ENCODE results near the gene C2orf92. TPM values are rescaled to one million over a fixed set of nuclear protein-coding genes. Genes with fewer than 3 reads are reported as not detected.

Gene C2orf92
- total RNA-seq, 1 donor, result 2.5 TPM

DNA sequence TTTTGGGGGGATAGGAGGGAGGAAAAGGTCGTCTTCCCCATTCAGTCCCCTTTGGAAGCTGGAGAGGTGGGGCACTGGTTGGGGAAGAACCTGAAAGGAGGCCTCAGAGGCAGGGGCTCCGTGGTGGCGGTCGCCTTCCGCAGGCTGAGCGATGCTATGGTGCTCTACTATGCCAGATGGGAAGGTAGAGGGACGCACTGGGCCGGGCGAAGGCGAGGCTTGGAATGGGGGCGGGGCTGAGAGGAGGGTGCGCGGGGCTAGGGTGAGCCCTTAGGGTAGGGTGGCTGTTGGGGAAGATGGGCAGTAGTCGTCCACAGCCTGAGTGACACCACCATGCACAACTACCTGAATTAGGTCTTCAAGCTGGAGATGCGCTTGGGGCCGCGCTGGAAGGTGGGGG, 55.0 kb downstream of the C2orf92 start:
- no peaks in the 10 kb centered on the region for H3K79me2 ChIP-seq (ENCODE audit: insufficient read depth, low read length)
- H3K27me3 ChIP-seq (ENCODE audit: insufficient read depth, low read length), result peaks cover 3% of the 10 kb centered on the region
- H3K4me2 ChIP-seq (ENCODE audit: insufficient read depth, low read length), result no peak overlapping the region
- H3K27ac ChIP-seq (ENCODE audit: low read depth, low read length), result no peak overlapping the region
- H4K20me1 ChIP-seq (ENCODE audit: insufficient read depth, low read length), result no peaks in the 10 kb centered on the region
- no peaks in the 10 kb centered on the region for H3K9me3 ChIP-seq (ENCODE audit: low read depth, low read length)
- H3K4me3 ChIP-seq (ENCODE audit: insufficient read depth, low read length), result no peak overlapping the region
- no peak for TF ChIP-seq CTCF (IDR thresholded peaks at IDR 0.05; ENCODE audit: extremely low read depth, low read depth, low read length)
- no peaks in the 10 kb centered on the region for H3K36me3 ChIP-seq (ENCODE audit: insufficient read depth, low read length)
- H2AFZ ChIP-seq (ENCODE audit: low read length), result no peak overlapping the region
- no peak for DNase-seq (ENCODE audit: insufficient read length, low spot score, missing footprints)
- H3K4me1 ChIP-seq (ENCODE audit: insufficient read depth, low read length), result no peaks in the 10 kb centered on the region

DNA sequence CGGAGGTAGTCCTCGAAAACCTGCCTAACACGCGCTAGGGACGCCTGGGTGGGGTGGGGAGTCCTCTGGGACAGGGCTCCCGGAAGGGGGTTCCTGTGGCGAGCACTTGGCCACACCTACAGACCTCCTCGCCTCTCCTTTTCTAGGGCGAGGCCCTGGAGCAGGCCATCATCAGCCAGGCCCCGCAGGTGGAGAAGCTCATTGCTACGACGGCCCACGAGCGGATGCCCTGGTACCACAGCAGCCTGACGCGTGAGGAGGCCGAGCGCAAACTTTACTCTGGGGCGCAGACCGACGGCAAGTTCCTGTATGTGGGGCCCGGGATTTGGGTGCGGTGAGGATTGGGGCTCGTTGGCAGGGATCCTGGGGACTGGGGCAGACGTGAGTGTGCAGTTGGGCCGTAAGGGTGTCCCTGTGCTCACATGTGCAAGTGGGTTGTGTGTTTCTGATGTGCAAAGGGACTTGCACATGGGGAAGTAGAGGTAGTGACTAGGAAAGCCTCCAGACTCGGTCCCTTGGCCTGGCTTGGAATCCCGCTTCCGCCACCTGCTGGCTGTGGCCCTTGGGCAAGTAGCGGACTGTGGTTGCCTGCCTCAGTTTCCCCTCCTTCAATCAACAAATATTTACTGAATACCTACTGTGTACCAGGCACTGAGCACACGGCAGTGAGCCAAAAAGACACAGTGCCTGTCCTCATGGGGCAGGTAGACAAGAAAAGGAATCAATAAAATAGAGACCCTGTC, 55.6 kb downstream of the C2orf92 start:
- peak; percentile 52 for DNase-seq (ENCODE audit: insufficient read length, low spot score, missing footprints)
- TF ChIP-seq CTCF (IDR thresholded peaks at IDR 0.05; ENCODE audit: extremely low read depth, low read depth, low read length), result no peak
- Histone ChIP-seq H3K9me3 (ENCODE audit: low read depth, low read length) (no peaks in the 10 kb centered on the region), H4K20me1 (ENCODE audit: insufficient read depth, low read length) (no peaks in the 10 kb centered on the region), H3K4me2 (ENCODE audit: insufficient read depth, low read length) (no peak overlapping the region), H3K27ac (ENCODE audit: low read depth, low read length) (no peak overlapping the region), H3K4me3 (ENCODE audit: insufficient read depth, low read length) (no peak overlapping the region), H2AFZ (ENCODE audit: low read length) (no peak overlapping the region), H3K27me3 (ENCODE audit: insufficient read depth, low read length) (peaks cover 3% of the 10 kb centered on the region), H3K36me3 (ENCODE audit: insufficient read depth, low read length) (no peaks in the 10 kb centered on the region), H3K4me1 (ENCODE audit: insufficient read depth, low read length) (no peaks in the 10 kb centered on the region), H3K79me2 (ENCODE audit: insufficient read depth, low read length) (no peaks in the 10 kb centered on the region)

GRCh38 chr2:97726261-97727064, 57.0 kb downstream of the C2orf92 start:
- Histone ChIP-seq H3K27ac (ENCODE audit: low read depth, low read length) (no peak overlapping the region), H3K4me2 (ENCODE audit: insufficient read depth, low read length) (no peak overlapping the region), H3K36me3 (ENCODE audit: insufficient read depth, low read length) (no peaks in the 10 kb centered on the region), H3K4me1 (ENCODE audit: insufficient read depth, low read length) (no peaks in the 10 kb centered on the region), H3K79me2 (ENCODE audit: insufficient read depth, low read length) (no peaks in the 10 kb centered on the region), H3K27me3 (ENCODE audit: insufficient read depth, low read length) (peaks cover 3% of the 10 kb centered on the region), H4K20me1 (ENCODE audit: insufficient read depth, low read length) (no peaks in the 10 kb centered on the region), H2AFZ (ENCODE audit: low read length) (no peak overlapping the region), H3K9me3 (ENCODE audit: low read depth, low read length) (no peaks in the 10 kb centered on the region), H3K4me3 (ENCODE audit: insufficient read depth, low read length) (no peak overlapping the region)
- DNase-seq (ENCODE audit: insufficient read length, low spot score, missing footprints), result peak; percentile 54
- TF ChIP-seq CTCF (IDR thresholded peaks at IDR 0.05; ENCODE audit: extremely low read depth, low read depth, low read length), result no peak

DNA sequence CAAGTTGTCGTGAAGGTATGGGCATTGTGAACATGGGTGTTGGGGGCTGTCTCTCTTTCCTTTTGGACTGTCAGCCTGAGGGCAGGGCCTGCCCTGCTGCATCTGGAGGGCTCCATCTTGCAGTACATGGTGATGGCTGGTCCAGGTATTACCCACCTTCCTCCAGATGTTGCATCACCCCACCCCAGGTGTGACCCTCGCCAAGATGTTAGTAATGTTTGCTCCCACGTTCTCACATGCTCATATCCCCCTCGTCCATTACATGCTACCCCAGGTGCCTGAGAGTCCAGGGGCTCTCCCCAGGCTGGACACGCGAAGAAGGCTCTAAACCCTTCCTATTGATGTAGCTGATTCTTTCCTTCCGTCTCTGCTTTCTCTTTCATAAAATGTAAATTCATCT, 57.8 kb downstream of the C2orf92 start:
- Histone ChIP-seq H3K9me3 (ENCODE audit: low read depth, low read length) (no peaks in the 10 kb centered on the region), H3K4me2 (ENCODE audit: insufficient read depth, low read length) (no peak overlapping the region), H3K4me1 (ENCODE audit: insufficient read depth, low read length) (no peaks in the 10 kb centered on the region), H3K4me3 (ENCODE audit: insufficient read depth, low read length) (no peak overlapping the region), H4K20me1 (ENCODE audit: insufficient read depth, low read length) (no peaks in the 10 kb centered on the region), H3K27ac (ENCODE audit: low read depth, low read length) (no peak overlapping the region), H3K79me2 (ENCODE audit: insufficient read depth, low read length) (no peaks in the 10 kb centered on the region), H2AFZ (ENCODE audit: low read length) (no peak overlapping the region), H3K27me3 (ENCODE audit: insufficient read depth, low read length) (peaks cover 3% of the 10 kb centered on the region), H3K36me3 (ENCODE audit: insufficient read depth, low read length) (no peaks in the 10 kb centered on the region)
- TF ChIP-seq CTCF (IDR thresholded peaks at IDR 0.05; ENCODE audit: extremely low read depth, low read depth, low read length), result no peak
- DNase-seq (ENCODE audit: insufficient read length, low spot score, missing footprints), result no peak
